GM11168 (cell line): Measurements from ENCODE around the gene DDO.

Source experiments
- in situ Hi-C: fragments of 300-500 bp; cut with MboI; formaldehyde crosslinking; loops from one replicate; pipeline ENCODE4 v1.12.0; 2022; ENCODE audit warnings: low sequenced_read_pairs; ENCODE audit not compliant: unreplicated experiment

The DDO gene

GRCh38 chr6:110378552-110378951 is 36.8 kb downstream of the DDO start:
- in situ Hi-C loops: no loop called here

DNA sequence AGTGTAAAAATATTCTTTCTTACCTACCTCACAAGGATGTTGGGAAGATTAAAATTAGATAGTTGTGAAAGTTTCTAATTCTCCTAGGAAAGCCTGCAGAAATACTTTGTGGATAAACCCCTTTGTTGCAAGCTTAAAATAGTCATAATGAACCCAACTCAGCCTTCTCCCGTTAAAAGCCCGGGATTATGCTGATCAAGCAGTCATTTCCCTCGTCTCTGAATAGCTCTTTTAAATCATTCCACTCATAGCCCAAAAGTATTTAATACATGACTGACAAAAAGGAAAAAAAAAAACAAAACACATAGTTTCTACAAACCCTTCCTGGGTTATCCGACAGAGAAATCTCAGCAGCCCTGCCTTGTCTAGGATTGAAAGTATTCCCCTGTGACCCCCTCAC is 46.3 kb downstream of the DDO start:
- in situ Hi-C loops: no loop called here

DNA sequence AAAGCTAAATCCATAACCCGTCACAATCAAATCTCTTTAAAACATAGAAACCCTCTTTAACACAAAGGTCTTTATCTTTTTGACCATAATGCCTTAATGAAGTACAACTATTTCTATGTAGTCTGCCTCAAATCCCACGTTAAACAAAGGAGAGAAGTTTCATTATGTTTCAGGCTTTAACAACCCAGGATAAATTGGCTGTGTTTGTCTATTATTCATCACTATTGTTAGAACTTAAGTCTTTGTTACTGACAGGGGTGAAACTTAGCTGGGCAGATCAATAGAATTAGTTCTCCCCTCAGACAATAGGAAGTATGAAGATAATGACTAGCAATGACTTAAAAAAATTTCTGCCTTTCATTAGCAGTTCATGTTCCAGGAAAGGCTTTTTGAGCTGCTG is 47.1 kb downstream of the DDO start:
- in situ Hi-C loops: no loop called here

DNA sequence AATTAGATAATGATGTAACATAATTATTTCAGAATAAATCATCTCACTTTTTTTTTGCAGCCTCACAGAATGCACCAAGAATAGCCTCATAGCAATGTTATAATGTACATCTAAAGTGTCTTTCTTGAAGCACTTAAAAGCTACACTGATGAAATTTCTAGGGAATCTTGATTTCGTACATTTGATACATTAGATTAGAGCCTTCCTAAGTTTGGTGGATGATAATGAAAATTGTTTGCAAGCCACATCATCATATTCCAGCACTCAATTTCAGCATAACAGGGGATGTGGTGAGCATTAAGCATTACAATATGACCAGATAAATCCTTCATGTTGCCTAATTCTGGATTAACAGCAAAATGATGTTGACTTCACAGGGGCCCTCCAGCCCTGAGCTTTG is 47.5 kb downstream of the DDO start:
- in situ Hi-C loops: no loop called here

- in situ Hi-C loops: no loop called here
Measured at GRCh38 chr6:110366975-110367374, 48.4 kb downstream of the DDO start.

DNA sequence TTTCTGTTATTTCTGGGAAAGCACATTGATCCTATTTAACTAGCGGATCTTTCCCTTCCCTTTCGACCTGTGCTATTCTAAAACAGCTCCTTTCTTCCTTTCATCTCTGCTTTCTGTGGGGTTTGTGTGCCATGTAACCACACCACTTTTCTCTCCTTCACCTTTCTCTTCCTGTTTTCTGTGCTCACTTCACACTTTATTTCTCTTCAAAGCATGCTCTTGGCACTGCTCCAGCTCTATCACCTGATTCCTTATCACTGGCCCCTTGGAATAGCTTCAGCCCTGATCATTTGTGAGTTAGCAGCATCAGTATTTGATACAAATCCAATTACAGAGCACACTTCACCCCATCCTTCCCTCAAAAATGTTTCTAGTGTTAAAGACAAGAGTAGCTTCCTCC is 49.1 kb downstream of the DDO start:
- in situ Hi-C loops: no loop called here

GRCh38 chr6:110364364-110365105 is 50.8 kb downstream of the DDO start:
- in situ Hi-C loops: no loop called here

DNA sequence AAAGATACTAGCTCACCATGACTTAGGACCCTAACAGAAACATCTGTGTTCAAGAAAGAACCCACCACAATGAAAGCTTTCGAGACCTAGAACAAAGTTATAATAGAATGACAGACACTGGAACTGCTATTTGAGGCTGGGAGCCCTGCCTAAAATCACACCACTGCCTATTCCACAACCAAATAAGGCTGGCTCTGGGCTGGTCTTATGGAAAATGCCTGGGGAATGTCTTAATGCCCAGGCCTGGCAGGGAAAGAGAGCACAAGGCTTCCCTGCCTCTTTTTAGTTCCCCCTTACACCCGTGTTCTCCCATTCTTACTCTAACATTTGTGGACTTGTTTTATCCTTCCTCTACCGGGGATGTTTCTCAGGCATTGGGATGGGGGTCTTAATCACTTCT is 51.6 kb downstream of the DDO start:
- in situ Hi-C loops: no loop called here

DNA sequence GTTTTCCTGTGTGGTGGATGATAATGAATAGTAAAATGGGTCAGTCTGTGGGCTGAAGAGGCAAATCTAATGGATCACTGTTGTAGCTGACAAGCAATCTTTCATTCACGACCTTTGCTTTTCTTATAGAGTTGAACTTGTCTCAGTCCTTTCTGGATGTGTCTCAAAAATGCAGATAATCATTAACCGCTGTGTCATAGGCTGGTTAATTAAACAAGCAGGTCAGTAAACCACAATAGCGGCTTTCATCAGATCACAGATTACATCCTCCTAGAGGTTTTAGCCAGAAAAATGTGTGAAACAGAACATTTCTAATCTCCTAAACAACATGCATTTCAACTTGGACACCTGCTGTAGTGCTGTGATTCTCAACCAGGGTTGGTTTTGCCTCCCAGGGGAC is 54.7 kb downstream of the DDO start:
- in situ Hi-C loops: no loop called here

GRCh38 chr6:110359556-110359955 is 55.8 kb downstream of the DDO start:
- in situ Hi-C loops: no loop called here

GRCh38 chr6:110358553-110359160 is 56.7 kb downstream of the DDO start:
- in situ Hi-C loops: no loop called here

DNA sequence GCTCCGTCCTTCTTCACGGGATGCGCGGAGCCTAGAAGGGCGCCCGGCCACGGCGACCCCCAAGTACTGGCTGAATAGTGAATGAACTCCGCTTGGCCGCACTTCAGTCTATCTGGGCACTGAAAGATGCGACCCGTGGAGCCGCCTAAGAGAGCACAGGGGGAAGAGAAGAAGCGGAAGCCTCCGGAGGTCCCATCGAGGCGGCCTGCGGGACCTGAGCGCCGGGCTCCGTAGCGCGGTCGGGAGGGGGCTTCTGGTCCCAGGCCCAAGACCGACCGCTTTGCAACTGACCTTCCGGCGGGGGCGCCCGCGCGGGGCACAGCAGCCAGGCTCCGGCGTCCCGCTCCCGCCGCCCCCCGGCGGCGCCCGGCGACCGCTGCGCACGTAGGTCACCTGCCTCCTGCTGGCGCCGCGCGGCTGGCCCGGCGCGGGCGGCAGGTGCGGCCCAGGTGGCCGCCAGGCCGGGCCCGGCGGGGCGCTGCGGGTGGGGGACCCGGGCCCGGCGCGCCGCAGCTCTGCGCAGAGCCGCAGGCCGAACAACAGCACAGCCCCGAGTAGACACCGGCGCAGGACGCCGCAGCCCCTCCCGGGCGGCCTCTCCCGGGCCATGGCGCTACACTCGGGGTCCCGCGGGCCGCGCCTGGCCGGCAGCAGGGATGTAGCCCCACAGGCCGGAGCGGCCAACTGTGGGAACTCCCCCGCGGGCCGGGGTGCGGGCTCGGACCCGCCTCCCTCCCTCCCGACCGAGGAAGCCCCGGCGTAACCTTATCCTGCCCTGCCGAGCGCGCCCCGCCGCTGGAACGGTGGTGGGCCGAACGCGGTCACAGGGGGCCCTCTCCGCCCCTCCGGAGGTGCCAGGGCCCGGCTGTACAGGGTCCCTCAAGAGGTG is 57.5 kb downstream of the DDO start, which contains the start of gene METTL24:
TSS of gene METTL24 (minus strand) at position 686 of the 889 bp plus-strand sequence. CDS start at position 609, 77 bp downstream.
- in situ Hi-C loops: no loop called here

DNA sequence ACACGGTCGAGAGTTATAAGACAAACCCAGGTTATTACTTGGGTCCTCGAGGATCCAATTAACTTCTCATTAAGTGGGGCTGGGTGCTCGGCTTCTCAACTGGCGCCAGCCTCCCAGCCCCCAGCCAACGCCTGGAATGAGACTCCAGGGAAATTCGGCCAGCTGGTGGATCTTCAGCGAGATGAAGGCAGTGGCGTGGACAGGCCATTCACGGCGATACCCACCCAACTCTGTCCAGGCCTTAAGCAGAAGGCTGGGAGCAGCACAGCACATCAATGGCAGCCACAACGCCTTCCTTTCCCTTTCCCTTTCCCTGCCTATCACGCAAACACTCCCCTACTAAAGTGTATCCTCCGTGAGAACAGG is 58.1 kb downstream of the DDO start:
- in situ Hi-C loops: no loop called here

DNA sequence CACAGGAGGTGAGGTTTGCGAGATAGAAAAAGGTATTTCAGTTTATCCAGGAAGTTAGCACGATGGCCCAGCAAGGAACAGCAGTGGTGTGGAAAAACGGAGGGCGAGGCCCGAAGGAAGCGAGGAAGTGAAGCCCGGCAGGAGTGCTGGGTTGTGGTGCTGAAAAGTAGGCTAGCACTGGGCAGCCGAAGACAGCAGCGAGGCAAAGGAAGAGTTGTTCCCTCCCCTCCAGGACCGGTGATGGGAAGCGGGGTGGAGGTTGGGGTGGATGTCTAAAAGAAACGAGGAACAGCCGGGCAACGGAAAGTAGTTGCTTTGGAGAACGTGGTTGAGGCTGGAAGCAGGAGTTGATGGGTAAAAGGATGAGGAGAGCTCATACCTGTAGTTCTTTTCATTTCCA is 58.6 kb downstream of the DDO start:
- in situ Hi-C loops: no loop called here

- in situ Hi-C loops: no loop called here
Measured at GRCh38 chr6:110355727-110356126, 59.6 kb downstream of the DDO start.

GRCh38 chr6:110355022-110355421 is 60.4 kb downstream of the DDO start:
- in situ Hi-C loops: no loop called here

- in situ Hi-C loops: no loop called here
Measured at GRCh38 chr6:110354153-110354552, 61.2 kb downstream of the DDO start.

DNA sequence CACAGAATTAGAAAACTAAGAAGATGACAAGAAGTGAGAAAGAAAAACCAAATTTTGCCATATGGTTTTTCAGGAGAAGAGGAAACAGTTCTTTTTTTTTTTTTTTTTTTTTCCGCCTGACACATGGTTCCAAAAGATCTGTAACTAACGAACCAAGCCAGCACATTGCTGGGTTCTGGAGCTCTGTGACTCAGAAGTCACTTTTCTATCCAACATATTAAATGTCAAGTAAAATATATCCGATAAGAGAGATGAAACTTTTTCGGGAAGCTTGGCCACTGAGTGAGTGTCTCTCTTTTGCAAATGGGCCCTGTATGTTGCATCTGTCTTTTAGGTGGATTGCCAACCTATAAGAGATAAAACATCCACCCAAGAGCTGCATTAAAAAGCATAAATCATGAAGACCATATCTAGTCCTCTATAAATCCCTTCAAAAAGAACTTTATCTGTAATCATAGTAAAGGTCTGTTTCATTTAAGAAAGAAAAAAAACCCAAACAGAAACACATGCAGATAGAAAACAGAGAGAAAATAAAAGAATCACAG is 61.8 kb downstream of the DDO start:
- in situ Hi-C loops: no loop called here

GRCh38 chr6:110352563-110353262 is 62.7 kb downstream of the DDO start:
- in situ Hi-C loops: no loop called here

DNA sequence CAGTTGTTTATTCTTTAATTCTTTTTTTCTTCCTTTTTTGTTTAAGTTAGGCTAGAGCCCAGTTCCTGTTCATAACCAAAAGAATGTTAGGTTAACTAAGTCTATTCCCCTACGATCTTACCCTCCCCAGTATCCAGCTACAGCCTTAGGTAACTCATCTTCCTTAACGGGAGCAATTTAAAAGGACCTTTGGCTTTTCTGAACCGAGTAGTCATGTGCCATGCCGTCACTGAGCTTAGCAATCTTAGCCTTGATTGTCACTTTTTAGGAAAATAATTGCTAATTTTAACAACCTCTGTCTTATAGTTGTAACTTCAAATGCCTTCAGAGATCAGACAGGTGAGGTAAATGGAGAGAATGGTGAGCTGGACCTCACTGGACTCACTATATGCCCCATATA is 63.4 kb downstream of the DDO start:
- in situ Hi-C loops: no loop called here
